H54 (cell line): ENCODE data around the gene CAPN13.

Source experiments
- DNase-seq: peaks from one replicate; pipeline ENCODE4 v3.0.0; 2011; ENCODE audit warnings: low spot score, mixed read lengths; ENCODE audit not compliant: insufficient read length
- FAIRE-seq: peaks from 3 replicates; lab custom pipeline; 2011; peaks lifted over from hg19 to GRCh38; lab: Jason Lieb, UNC
- POLR2A ChIP-seq: IDR thresholded peaks from 2 replicates; pipeline ENCODE4 v1.6.1; 2011; ENCODE audit warnings: low read depth, mild to moderate bottlenecking, low read length

The CAPN13 gene

GRCh38 chr2:30716123-30716900 lies 90.9 kb downstream of the CAPN13 start:
- DNase-seq (no peak), FAIRE-seq (no peak)
- no peak for TF ChIP-seq POLR2A

GRCh38 chr2:30714811-30715709 lies 92.2 kb downstream of the CAPN13 start:
- DNase-seq (no peak), FAIRE-seq (no peak)
- no peak for TF ChIP-seq POLR2A

- TF ChIP-seq POLR2A = no peak
- DNase-seq = no peak
- no peak for FAIRE-seq
These were observed 93.5 kb downstream of the CAPN13 start for GRCh38 chr2:30713698-30714097.

- no peak for TF ChIP-seq POLR2A
- FAIRE-seq = peak; percentile 65
These were observed 95.6 kb downstream of the CAPN13 start for GRCh38 chr2:30711646-30712085.

GRCh38 chr2:30710461-30710860 lies 96.8 kb downstream of the CAPN13 start:
- no peak for TF ChIP-seq POLR2A
- no peak for FAIRE-seq
- no peak for DNase-seq

More at GRCh38 chr2:30711646-30712085, 95.6 kb downstream of the CAPN13 start:
- peak; percentile 80 for DNase-seq

GRCh38 chr2:30710016-30710415 lies 97.2 kb downstream of the CAPN13 start:
- no peak for DNase-seq
- no peak for TF ChIP-seq POLR2A
- no peak for FAIRE-seq

- no peak for DNase-seq
- FAIRE-seq = no peak
- TF ChIP-seq POLR2A = no peak
These were observed 97.7 kb downstream of the CAPN13 start for GRCh38 chr2:30709516-30709915.

GRCh38 chr2:30708491-30709290 lies 98.6 kb downstream of the CAPN13 start:
- FAIRE-seq (no peak), DNase-seq (no peak)
- no peak for TF ChIP-seq POLR2A

- DNase-seq (no peak), FAIRE-seq (no peak)
- no peak for TF ChIP-seq POLR2A
These were observed 99.8 kb downstream of the CAPN13 start for GRCh38 chr2:30707304-30707903.

GRCh38 chr2:30706534-30707303 lies 100.5 kb downstream of the CAPN13 start:
- DNase-seq = peak; percentile 45
- no peak for FAIRE-seq

GRCh38 chr2:30705711-30706533 lies 101.3 kb downstream of the CAPN13 start:
- no peak for DNase-seq
- no peak for TF ChIP-seq POLR2A
- no peak for FAIRE-seq

More at GRCh38 chr2:30706534-30707303, 100.5 kb downstream of the CAPN13 start:
- no peak for TF ChIP-seq POLR2A
